AG08395 (cell line): ENCODE data around the gene AMZ1.
A peak's percentile ranks its signal among the peaks of the same experiment; 100 is the strongest.
"Not testable (repeated sequence)": the region's sequence is repeated elsewhere in the genome, so short reads cannot be mapped to it uniquely, and the experiment has no call there.

Source experiments
- DNase-seq: peaks from one replicate; pipeline ENCODE4 v3.0.0; 2012; ENCODE audit warnings: mixed read lengths, low spot score

The AMZ1 gene

DNA sequence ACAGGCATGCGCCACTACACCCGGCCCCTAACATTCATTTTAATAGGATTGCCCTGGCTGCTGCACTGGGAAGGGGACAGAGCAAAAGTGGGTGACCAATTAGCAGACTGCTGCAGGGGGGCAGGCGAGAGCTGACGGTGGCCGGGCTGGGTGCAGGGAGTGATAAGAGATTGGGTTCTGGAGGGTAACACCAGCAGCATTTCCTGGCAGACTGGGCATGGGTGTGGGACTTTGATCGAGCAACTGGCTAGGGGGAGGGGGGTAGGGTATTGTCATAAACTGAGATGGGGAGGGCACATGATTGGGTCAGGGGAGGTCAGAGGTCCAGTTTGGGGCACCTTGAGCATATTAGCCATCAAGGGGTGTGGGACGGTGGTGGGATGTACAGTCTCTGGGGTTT is 20.2 kb upstream of the AMZ1 start:
- no peak for DNase-seq

DNA sequence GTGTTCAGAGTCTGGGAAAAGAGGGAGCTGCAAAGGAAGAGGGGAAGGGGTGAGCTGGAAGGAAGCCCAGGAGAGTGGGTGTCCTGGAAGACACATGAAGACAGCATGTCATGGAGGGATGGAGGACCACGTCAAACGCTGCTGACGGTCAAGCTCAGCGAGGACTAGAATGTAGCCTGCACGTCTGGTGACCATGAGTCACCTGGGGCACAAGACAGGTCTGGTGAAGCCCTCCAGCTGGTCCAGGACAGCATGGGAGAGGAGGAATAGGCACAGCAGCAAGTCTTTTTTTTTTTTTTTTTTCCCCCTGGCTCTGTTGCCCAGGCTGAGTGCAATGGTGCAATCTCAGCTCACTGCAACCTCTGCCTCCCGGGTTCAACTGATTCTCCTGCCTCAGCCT is 19.6 kb upstream of the AMZ1 start:
- DNase-seq: peak; percentile 43

DNA sequence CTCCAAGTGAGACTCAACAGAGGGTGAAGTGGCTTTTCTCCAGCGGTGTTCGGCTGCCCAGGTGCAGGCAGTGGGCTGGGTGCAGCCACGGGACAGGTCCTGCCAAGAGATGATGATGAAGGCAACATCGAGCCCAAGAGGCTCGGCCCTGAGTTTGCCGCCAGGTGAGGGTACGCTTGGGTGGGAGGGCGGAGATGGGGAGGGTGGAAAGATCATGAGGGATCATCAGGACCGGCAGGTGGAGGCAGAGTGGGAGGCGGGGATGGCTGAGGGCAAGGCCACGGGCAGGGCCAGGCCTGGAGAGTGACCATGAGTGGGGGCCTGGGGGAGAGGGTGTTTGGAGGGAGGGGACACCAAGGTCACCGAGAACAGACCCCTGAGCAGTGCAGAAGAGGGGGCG is 17.8 kb upstream of the AMZ1 start:
- no peak for DNase-seq

DNA sequence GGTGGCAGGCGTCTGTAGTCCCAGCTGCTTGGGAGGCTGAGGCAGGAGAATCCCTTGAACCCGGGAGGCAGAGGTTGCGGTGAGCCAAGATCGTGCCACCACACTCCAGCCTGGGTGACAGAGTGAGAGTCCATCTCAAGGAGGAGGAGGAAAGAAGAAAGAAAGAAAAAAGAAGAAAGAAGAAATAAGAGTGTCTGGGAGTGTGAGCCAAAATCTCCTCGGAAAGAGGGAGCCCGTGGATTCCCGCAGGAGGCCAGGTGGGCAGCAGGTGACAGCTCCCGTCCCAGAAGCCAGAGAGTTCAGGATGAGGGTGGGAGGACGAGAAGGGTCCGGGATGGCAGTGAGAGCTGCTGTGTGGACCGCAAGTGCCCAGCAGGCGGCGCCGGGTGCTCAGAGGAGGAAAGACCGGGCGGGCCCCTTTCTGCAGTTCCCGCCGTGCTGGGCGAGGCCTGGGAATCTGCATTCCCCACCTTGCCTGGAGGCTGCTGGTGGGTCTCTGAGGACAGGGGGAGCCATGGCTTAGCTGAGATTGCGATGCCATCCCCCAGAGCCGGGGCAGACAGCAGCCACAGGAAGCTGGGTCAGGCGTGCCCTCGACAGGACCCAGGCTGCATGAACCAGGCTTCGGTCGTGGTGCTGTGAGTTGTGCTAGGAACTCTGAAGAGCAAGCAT is 17.1 kb upstream of the AMZ1 start:
- peak; percentile 83 for DNase-seq

DNA sequence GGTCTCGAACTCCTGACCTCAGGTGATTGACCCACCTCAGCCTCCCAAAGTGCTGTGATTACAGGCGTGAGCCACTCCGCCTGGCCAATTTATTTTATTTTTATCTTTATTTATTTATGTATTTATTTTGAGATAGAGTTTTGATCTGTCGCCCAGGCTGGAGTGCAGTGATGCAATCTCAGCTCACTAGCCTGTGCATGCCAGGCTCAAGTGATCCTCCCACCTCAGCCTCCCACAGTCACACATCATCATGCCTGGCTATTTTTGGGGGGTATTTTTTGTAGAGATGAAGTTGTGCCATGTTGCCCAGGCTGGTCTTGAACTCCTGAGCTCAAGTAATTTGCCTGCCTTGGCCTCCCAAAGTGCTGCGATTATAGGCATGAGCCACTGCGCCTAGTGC is 14.8 kb upstream of the AMZ1 start:
- not testable (repeated sequence) for DNase-seq

GRCh38 chr7:2673934-2674333 is 14.1 kb upstream of the AMZ1 start:
- DNase-seq: no peak

GRCh38 chr7:2675256-2675764 is 12.7 kb upstream of the AMZ1 start:
- DNase-seq: no peak

GRCh38 chr7:2676576-2676975 is 11.4 kb upstream of the AMZ1 start:
- DNase-seq: not testable (repeated sequence)

- DNase-seq: not testable (repeated sequence)
Measured at GRCh38 chr7:2678454-2678853, 9.5 kb upstream of the AMZ1 start.

DNA sequence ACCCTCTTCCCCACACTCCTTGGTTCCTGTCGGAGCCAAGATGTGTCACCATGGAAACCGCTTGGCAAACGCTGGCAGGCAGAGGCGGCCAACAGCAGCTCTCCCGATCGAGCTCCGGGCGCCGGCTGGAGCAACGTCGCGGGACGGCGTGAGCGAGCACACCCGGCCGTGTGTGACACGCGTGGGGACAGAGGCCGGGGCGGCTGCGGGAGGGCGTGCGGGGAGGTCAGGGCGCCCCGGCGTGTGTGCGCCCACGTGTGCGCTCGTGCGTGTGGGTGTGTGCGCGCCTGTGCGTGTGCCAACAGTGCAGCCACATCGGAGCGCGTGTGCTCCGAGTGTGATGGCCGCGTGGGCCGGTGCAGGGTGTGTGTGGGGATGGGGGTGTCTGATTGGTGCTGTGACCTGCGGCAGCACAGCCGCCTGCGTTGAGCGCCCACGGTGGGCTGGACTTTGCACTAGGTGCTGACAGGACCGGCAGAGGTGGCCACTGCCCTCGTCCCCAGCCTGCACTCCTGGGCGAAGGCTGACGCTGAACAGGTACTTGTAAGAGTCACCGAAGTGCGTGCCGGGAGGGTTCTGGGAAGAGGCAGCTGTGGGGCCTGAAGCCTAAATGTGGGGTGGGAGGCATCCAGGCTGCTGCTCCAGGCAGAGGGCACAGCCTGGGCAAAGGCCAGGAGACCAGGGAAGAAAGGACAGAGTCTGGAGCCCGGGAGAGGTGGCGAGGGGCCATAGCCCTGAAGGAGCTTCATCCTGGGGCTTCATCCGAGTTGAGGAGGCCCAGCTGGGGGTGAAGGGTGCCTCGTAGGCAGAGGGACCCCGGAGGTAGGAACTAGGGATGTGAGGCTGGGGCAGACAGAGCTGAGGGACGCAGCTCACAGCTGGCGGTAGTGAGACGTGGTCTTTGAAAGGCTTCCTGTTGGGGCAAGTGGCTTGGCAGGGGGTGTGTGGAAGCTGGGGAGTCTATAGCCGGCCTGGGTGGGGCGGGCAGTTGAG is 8.6 kb upstream of the AMZ1 start:
- not testable (repeated sequence) for DNase-seq

- no peak for DNase-seq
Measured at GRCh38 chr7:2680256-2680655, 7.7 kb upstream of the AMZ1 start.

DNA sequence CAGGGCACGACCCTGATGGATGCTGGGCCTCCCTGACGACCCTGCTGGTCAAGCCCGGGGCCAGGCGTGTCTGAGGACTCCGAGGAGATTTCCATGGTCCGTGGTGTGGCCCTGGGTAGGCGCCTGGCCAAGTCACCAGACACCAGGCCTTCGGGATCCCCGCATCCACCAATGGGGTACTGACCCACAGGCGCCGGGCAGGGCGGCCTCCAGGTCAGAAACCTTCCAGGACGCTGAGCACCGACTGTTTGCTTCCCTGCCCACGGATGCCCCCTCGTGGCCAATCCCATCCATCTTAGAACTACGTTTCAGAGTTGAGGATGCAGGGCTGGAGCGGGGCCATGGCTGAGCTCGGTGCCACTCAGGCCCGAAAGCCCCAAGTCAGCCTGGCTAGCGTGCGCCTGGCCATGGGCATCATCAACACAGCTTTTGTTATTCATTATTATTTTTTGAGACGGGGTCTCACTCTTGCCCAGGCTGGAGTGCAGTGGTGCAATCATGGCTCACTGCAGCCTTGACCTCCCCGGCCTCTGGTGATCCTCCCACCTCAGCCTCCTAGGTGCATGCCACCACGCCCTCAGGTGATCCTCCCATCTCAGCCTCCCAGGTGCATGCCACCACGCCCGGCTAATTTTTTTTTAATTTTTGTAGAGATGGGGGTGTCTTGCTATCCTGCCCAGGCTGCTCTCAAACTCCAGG is 7.1 kb upstream of the AMZ1 start:
- DNase-seq: peak; percentile 88

DNA sequence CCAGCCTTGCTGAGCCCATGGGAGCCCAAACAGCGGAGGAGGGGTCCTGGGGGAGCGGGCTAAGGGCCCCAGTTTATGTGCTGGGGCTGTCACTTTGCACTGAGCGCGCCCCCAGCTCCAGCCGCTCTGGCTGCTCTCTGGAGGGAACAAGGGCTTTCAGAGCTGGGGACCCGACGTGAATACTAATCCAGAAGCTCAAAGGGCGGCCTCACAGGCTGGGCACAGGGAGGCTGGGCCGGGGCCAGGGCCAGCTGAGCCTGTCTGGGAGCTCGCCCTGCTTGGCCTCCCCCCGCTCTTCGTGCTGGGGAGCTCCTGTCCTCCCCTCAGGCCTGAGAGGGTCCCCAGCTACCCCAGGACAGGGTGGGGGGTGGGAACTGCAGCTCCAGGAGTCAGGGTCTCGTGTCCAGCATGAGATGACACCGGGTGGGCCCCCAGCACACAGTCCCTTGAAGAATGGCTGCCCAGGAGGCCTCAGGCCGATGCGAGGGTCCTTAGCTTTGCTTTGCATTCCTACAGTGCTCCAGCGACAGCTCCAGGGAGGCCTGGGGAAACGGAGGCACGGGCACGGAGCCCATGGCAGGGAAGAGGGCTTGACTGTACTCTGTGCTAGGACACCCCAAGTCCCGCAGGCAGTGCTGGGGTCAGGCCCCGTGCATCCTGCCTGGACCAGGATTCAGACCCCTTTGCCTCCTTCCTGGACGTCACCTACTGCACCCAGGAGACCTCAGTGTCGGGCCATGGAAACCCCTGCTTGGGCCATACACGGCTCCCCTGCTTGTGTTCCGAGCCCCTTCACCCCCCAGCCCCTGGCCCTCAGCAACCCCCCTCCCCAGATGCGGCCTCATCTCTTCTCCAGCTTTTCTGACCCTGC is 5.8 kb upstream of the AMZ1 start:
- no peak for DNase-seq

GRCh38 chr7:2684501-2684900 is 3.5 kb upstream of the AMZ1 start:
- DNase-seq: no peak

DNA sequence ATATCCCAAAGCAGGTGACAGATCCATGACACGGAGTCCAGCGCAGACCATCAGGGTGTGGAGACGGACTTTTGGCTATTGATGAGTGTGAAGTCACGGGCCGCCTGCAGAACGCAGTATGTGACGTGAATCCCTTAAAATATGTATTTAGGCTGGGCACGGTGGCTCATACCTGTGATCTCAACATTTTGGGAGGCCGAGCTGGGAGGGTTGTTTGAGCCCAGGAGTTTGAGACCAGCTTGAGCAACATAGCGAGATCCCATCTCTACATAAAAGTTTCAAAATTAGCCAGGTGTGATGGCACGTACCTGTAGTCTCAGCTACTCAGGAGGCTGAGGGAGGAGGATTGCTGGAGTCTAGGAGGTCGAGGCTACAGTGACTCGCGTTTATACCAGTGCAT is 1.9 kb upstream of the AMZ1 start:
- no peak for DNase-seq

- peak; percentile 84 for DNase-seq
Measured at GRCh38 chr7:2687338-2687869, 598 bp upstream of the AMZ1 start.

- no peak for DNase-seq
Measured at GRCh38 chr7:2688409-2689342, 674 bp downstream of the AMZ1 start.

- no peak for DNase-seq
Measured at GRCh38 chr7:2689343-2689847, 1.4 kb downstream of the AMZ1 start.

DNA sequence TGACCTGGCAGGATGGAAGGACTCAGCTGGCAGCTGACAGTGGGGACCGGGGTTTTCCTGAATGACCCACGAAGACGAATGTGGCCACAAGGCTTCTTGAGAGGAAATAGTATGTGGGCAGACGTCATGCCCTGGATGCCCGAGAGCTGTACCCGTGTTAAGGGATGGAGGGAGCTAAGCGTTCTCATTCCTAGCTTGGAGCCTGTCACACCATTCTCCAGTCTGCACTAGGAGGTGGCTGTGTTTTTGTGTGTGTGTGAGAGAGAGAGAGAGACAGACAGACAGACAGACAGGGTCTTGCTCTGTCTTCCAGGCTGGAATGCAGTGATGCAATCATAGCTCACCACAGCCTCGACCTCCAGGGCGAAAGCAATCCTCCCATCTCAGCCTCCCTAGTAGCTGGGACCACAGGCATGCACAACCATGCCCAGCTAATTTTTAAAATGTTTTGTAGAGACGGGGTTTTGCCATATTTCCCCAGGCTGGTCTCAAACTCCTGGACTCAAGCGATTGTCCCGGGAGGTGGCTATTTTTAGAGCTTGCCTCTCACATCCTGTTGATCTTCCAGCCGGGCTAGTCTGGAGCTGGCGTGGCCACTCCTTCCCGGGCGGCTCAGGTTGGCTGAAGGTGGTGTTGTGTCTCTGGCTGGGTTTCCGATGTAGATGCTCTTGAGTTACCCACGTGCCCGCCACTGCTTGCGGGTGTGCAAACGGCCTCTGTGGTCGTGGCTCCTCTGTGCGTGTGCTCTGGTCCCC is 2.1 kb downstream of the AMZ1 start:
- no peak for DNase-seq
